Mesendoderm (in vitro differentiated cells): ENCODE measurements around the gene GADL1.
A peak's percentile ranks its signal among the peaks of the same experiment; 100 is the strongest.

Experiments
- DNase-seq: peaks from one replicate; pipeline ENCODE4 v3.0.0; 2013
- H2AK5ac ChIP-seq: 2 replicates; pipeline ENCODE4 v1.6.1; 2013; ENCODE audit warnings: low read length, inconsistent platforms
- H2BK120ac ChIP-seq: 2 replicates; pipeline ENCODE4 v1.6.1; 2013; ENCODE audit warnings: low read depth, mild to moderate bottlenecking, low read length, moderate library complexity, mixed read lengths
- H2BK15ac ChIP-seq: replicated peaks from 2 replicates; pipeline ENCODE4 v1.6.1; 2013; ENCODE audit warnings: low read depth, mild to moderate bottlenecking, moderate library complexity
- H2BK5ac ChIP-seq: 2 replicates; pipeline ENCODE4 v1.6.1; 2013; ENCODE audit warnings: low read length, inconsistent platforms
- H3K18ac ChIP-seq: 2 replicates; pipeline ENCODE4 v1.6.1; 2013; ENCODE audit warnings: mild to moderate bottlenecking, low read length, mixed read lengths
- H3K23ac ChIP-seq: one replicate; pipeline ENCODE4 v1.6.1; 2013; ENCODE audit warnings: low read length
- H3K27ac ChIP-seq: 2 replicates; pipeline ENCODE4 v1.5.1; 2013; ENCODE audit warnings: low read depth, mild to moderate bottlenecking, inconsistent platforms, low read length, moderate library complexity
- H3K27me3 ChIP-seq: 2 replicates; pipeline ENCODE4 v1.6.1; 2013; ENCODE audit warnings: low read length, control low read depth, mild to moderate bottlenecking, inconsistent platforms; ENCODE audit not compliant: insufficient read depth, poor library complexity
- H3K36me3 ChIP-seq: 2 replicates; pipeline ENCODE4 v1.6.1; 2013; ENCODE audit warnings: low read length, inconsistent platforms; ENCODE audit not compliant: control insufficient read depth, insufficient read depth
- H3K4ac ChIP-seq: one replicate; pipeline ENCODE4 v1.6.1; 2013; ENCODE audit warnings: low read depth, mild to moderate bottlenecking, low read length, moderate library complexity
- H3K4me1 ChIP-seq: 2 replicates; pipeline ENCODE4 v1.6.1; 2013; ENCODE audit warnings: low read depth, low read length, inconsistent platforms; ENCODE audit not compliant: control insufficient read depth
- H3K4me2 ChIP-seq: 2 replicates; pipeline ENCODE4 v1.6.1; 2013; ENCODE audit warnings: low read length
- H3K4me3 ChIP-seq: 2 replicates; pipeline ENCODE4 v1.5.1; 2013; ENCODE audit warnings: mild to moderate bottlenecking, low read length
- H3K56ac ChIP-seq: one replicate; pipeline ENCODE4 v1.6.1; 2013; ENCODE audit warnings: low read length
- H3K79me1 ChIP-seq: 2 replicates; pipeline ENCODE4 v1.6.1; 2013; ENCODE audit warnings: low read length, inconsistent platforms
- H3K79me2 ChIP-seq: 2 replicates; pipeline ENCODE4 v1.6.1; 2013; ENCODE audit warnings: mild to moderate bottlenecking, low read length; ENCODE audit not compliant: control insufficient read depth, insufficient read depth
- H3K9ac ChIP-seq: 2 replicates; pipeline ENCODE4 v1.6.1; 2013; ENCODE audit warnings: low read length, inconsistent platforms
- H4K5ac ChIP-seq: one replicate; pipeline ENCODE4 v1.6.1; 2013; ENCODE audit warnings: low read length
- H4K8ac ChIP-seq: one replicate; pipeline ENCODE4 v1.6.1; 2013; ENCODE audit warnings: low read depth, mild to moderate bottlenecking, control low read depth, low read length, moderate library complexity
- WGBS: extraction: QIAGEN DNeasy Blood & Tissue Kit; methylation state at CpG from one replicate; pipeline ENCODE4 v1.1.7; 2013; ENCODE audit warnings: low lambda C conversion rate, missing lambda C conversion rate; ENCODE audit not compliant: insufficient coverage; ENCODE audit errors: extremely low coverage; 5-methylcytosine and 5-hydroxymethylcytosine counted together

Gene GADL1

GRCh38 chr3:30934208-30934550 is 39.7 kb upstream of the GADL1 start:
- no CpG with 5 or more reads among the region's 6 CpGs for WGBS
- Histone ChIP-seq H3K27ac (no peak overlapping the region), H2BK120ac (no peak overlapping the region), H4K8ac (no peak overlapping the region), H3K79me1 (no peaks in the 10 kb centered on the region), H3K27me3 (no peaks in the 10 kb centered on the region), H2BK15ac (no peak overlapping the region), H3K4me3 (no peak overlapping the region), H2BK5ac (no peak overlapping the region), H3K4ac (no peak overlapping the region), H3K23ac (no peak overlapping the region), H4K5ac (no peak overlapping the region), H2AK5ac (no peak overlapping the region), H3K18ac (no peak overlapping the region), H3K9ac (no peak overlapping the region), H3K4me2 (no peak overlapping the region), H3K56ac (no peak overlapping the region), H3K36me3 (no peaks in the 10 kb centered on the region), H3K79me2 (no peaks in the 10 kb centered on the region), H3K4me1 (no peaks in the 10 kb centered on the region)
- peak; percentile 56 for DNase-seq

- Histone ChIP-seq H3K4me2 (no peak overlapping the region), H3K56ac (no peak overlapping the region), H3K36me3 (no peaks in the 10 kb centered on the region), H3K79me2 (no peaks in the 10 kb centered on the region), H3K79me1 (no peaks in the 10 kb centered on the region), H4K5ac (no peak overlapping the region), H2BK5ac (no peak overlapping the region), H2BK120ac (no peak overlapping the region), H3K18ac (no peak overlapping the region), H3K27ac (no peak overlapping the region), H2BK15ac (no peak overlapping the region), H2AK5ac (no peak overlapping the region), H4K8ac (no peak overlapping the region), H3K9ac (no peak overlapping the region), H3K4me3 (no peak overlapping the region), H3K23ac (no peak overlapping the region), H3K4ac (no peak overlapping the region), H3K4me1 (no peaks in the 10 kb centered on the region), H3K27me3 (no peaks in the 10 kb centered on the region)
- no peak for DNase-seq
- WGBS: no CpG with 5 or more reads among the region's 5 CpGs
These were observed 39.2 kb upstream of the GADL1 start for GRCh38 chr3:30933478-30934207.

- H3K36me3 ChIP-seq: no peaks in the 10 kb centered on the region
- no peak overlapping the region for H3K4me3 ChIP-seq
- WGBS: no CpG with 5 or more reads among the region's 2 CpGs
- no peak overlapping the region for H3K4me2 ChIP-seq
- H3K56ac ChIP-seq: no peak overlapping the region
- H3K18ac ChIP-seq: no peak overlapping the region
- no peak overlapping the region for H4K5ac ChIP-seq
- H3K79me1 ChIP-seq: no peaks in the 10 kb centered on the region
- no peak overlapping the region for H4K8ac ChIP-seq
- no peaks in the 10 kb centered on the region for H3K79me2 ChIP-seq
- H3K23ac ChIP-seq: no peak overlapping the region
- H2BK120ac ChIP-seq: no peak overlapping the region
- H3K27me3 ChIP-seq: no peaks in the 10 kb centered on the region
- no peak overlapping the region for H2AK5ac ChIP-seq
- H3K9ac ChIP-seq: no peak overlapping the region
- DNase-seq: no peak
- no peak overlapping the region for H2BK15ac ChIP-seq
- H3K27ac ChIP-seq: no peak overlapping the region
- no peak overlapping the region for H3K4ac ChIP-seq
- H3K4me1 ChIP-seq: no peaks in the 10 kb centered on the region
- no peak overlapping the region for H2BK5ac ChIP-seq
These were observed 38.1 kb upstream of the GADL1 start for GRCh38 chr3:30932513-30933098.

DNA sequence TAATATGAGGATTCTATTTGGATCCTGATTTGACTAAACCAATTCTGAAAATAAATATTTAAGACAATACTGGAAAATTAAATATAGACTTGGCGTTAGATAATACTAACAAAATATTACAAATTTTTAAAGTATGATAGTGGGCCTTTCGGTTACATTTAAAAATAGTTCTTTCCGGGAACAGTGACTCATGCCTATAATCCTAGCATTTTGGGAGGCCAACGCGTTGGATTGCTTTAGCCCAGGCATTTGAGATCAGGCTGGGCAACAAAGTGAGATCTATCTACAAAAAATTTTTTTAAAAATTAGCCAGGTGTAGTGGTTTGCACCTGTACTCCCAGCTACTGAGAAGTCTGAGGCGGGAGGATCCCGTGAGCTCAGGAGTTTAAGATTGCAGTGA is 30.3 kb upstream of the GADL1 start:
- H4K5ac ChIP-seq: no peak overlapping the region
- no peak overlapping the region for H3K27ac ChIP-seq
- H3K36me3 ChIP-seq: no peaks in the 10 kb centered on the region
- no peaks in the 10 kb centered on the region for H3K79me1 ChIP-seq
- H3K9ac ChIP-seq: no peak overlapping the region
- H2BK15ac ChIP-seq: no peak overlapping the region
- no peak for DNase-seq
- H3K4me2 ChIP-seq: no peak overlapping the region
- H3K79me2 ChIP-seq: no peaks in the 10 kb centered on the region
- WGBS: no CpG with 5 or more reads among the region's 7 CpGs
- no peak overlapping the region for H2AK5ac ChIP-seq
- no peak overlapping the region for H3K4me3 ChIP-seq
- no peak overlapping the region for H3K56ac ChIP-seq
- H3K27me3 ChIP-seq: no peaks in the 10 kb centered on the region
- H4K8ac ChIP-seq: peak overlapping the region; percentile 56
- H2BK5ac ChIP-seq: no peak overlapping the region
- no peak overlapping the region for H3K23ac ChIP-seq
- no peak overlapping the region for H3K4ac ChIP-seq
- no peak overlapping the region for H2BK120ac ChIP-seq
- no peak overlapping the region for H3K18ac ChIP-seq
- no peaks in the 10 kb centered on the region for H3K4me1 ChIP-seq

DNA sequence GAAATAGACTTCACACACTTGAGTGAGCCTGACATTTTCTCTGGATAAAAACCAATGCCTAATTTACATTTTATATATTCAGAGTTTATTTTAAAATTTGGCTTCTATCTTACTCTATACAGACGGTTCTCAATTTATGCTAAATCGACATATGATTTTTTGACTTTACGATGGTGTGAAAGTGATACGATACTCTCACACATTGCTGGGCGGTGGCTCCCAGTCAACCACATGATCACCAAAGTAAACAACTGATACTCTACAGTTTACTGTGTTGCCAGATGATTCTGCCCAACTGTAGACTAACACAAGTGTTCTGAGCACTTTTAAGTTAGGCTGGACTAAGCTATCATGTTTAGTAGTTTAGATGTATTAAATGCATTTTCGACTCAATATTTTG is 25.1 kb upstream of the GADL1 start:
- H3K27me3 ChIP-seq: no peaks in the 10 kb centered on the region
- no peaks in the 10 kb centered on the region for H3K79me2 ChIP-seq
- no peak overlapping the region for H2BK5ac ChIP-seq
- no peak overlapping the region for H4K5ac ChIP-seq
- no peak overlapping the region for H3K9ac ChIP-seq
- H3K4me3 ChIP-seq: no peak overlapping the region
- no peak overlapping the region for H2AK5ac ChIP-seq
- H3K36me3 ChIP-seq: no peaks in the 10 kb centered on the region
- no peak overlapping the region for H3K4ac ChIP-seq
- H4K8ac ChIP-seq: no peak overlapping the region
- no peak overlapping the region for H2BK120ac ChIP-seq
- H3K79me1 ChIP-seq: no peaks in the 10 kb centered on the region
- H3K56ac ChIP-seq: no peak overlapping the region
- H3K4me2 ChIP-seq: no peak overlapping the region
- no CpG with 5 or more reads among the region's 6 CpGs for WGBS
- no peak overlapping the region for H2BK15ac ChIP-seq
- H3K23ac ChIP-seq: no peak overlapping the region
- DNase-seq: no peak
- no peak overlapping the region for H3K27ac ChIP-seq
- H3K18ac ChIP-seq: no peak overlapping the region
- no peaks in the 10 kb centered on the region for H3K4me1 ChIP-seq

DNA sequence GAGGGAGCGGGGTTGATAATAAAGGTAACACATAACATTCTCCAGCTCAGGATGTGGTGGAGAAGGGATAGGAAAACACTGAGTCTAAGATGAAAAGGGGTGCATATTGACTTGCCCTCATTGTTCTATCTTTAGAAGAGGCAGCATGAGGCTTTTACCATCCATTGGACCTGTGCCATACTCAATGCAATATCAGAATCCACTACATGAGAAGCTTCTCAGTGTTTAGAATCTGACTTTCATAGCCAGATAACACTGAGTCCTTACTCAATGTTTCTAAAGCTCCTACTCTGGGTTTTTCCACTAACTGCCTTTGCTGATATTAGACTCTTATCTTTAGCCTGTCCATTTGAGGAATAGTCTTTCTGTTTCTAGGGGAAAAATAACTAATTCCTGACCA is 24.3 kb upstream of the GADL1 start:
- no peak overlapping the region for H3K4me2 ChIP-seq
- H3K4me1 ChIP-seq: no peaks in the 10 kb centered on the region
- no peak overlapping the region for H2BK120ac ChIP-seq
- no peak overlapping the region for H3K18ac ChIP-seq
- no peaks in the 10 kb centered on the region for H3K79me1 ChIP-seq
- H3K27ac ChIP-seq: no peak overlapping the region
- H3K36me3 ChIP-seq: no peaks in the 10 kb centered on the region
- H3K56ac ChIP-seq: no peak overlapping the region
- H4K5ac ChIP-seq: no peak overlapping the region
- WGBS: no CpG with 5 or more reads among the region's 1 CpG
- no peak for DNase-seq
- H2BK15ac ChIP-seq: no peak overlapping the region
- no peak overlapping the region for H3K4ac ChIP-seq
- no peak overlapping the region for H3K23ac ChIP-seq
- H3K9ac ChIP-seq: no peak overlapping the region
- H3K4me3 ChIP-seq: no peak overlapping the region
- H3K79me2 ChIP-seq: no peaks in the 10 kb centered on the region
- no peaks in the 10 kb centered on the region for H3K27me3 ChIP-seq
- no peak overlapping the region for H2BK5ac ChIP-seq
- H4K8ac ChIP-seq: no peak overlapping the region
- H2AK5ac ChIP-seq: no peak overlapping the region
